H1 (cell line): ENCODE results near the gene ANKRD11.

Experiments
- CTCF ChIP-seq, 3 experiments: IDR thresholded peaks; 1 replicate in 2 of 3; 2 replicates in 1 of 3; pipeline versions ENCODE4 v1.5.1 to v1.6.1; 2011; ENCODE audit warnings: low read length in 3 of 3, mild to moderate bottlenecking in 3 of 3, inconsistent platforms in 2 of 3, low read depth in 1 of 3, moderate library complexity in 1 of 3; ENCODE audit not compliant: insufficient read depth in 1 of 3; ENCODE audit errors: control extremely low read depth in 1 of 3
- EP300 ChIP-seq, 2 experiments: IDR thresholded peaks; 1 replicate in 1 of 2; 2 replicates in 1 of 2; pipeline ENCODE4 v1.6.1; 2011 to 2012; ENCODE audit warnings: low read depth in 2 of 2, low read length in 2 of 2, mild to moderate bottlenecking in 2 of 2, borderline replicate concordance in 1 of 2, inconsistent platforms in 1 of 2, moderate library complexity in 1 of 2
- FOSL1 ChIP-seq: IDR thresholded peaks from 2 replicates; pipeline ENCODE4 v1.6.1; 2011; ENCODE audit warnings: mild to moderate bottlenecking, low read depth, low read length, moderate library complexity; ENCODE audit not compliant: insufficient read depth
- HDAC6 ChIP-seq: IDR thresholded peaks from one replicate; pipeline ENCODE4 v1.7.1; 2012; ENCODE audit warnings: low read depth, mild to moderate bottlenecking, inconsistent platforms, low read length, moderate library complexity
- POLR2A ChIP-seq, 2 experiments: IDR thresholded peaks; 1 replicate in 1 of 2; 2 replicates in 1 of 2; pipeline ENCODE4 v1.6.1; 2011; ENCODE audit warnings: low read depth in 2 of 2, low read length in 2 of 2, mild to moderate bottlenecking in 2 of 2; ENCODE audit errors: control extremely low read depth in 1 of 2
- RBBP5 ChIP-seq: IDR thresholded peaks from 2 replicates; pipeline ENCODE4 v1.7.1; 2012; ENCODE audit warnings: low read depth, mild to moderate bottlenecking, inconsistent platforms, low read length, moderate library complexity, borderline replicate concordance

- TF ChIP-seq CTCF (IDR thresholded peaks at IDR 0.05; ENCODE audit: control extremely low read depth in 1 of 3, insufficient read depth in 1 of 3, low read depth in 1 of 3, low read length in 3 of 3), result no peak
- no peak for TF ChIP-seq FOSL1
- no peak for TF ChIP-seq RBBP5
- no peak for TF ChIP-seq EP300 (IDR thresholded peaks at IDR 0.05; ENCODE audit: borderline replicate concordance in 1 of 2, low read depth in 2 of 2, low read length in 2 of 2)
- TF ChIP-seq POLR2A (IDR thresholded peaks at IDR 0.05; ENCODE audit: control extremely low read depth in 1 of 2, low read depth in 2 of 2, low read length in 2 of 2), result no peak
- TF ChIP-seq HDAC6, result no peak
These were observed 17.0 kb upstream of the ANKRD11 start for GRCh38 chr16:89507214-89507833.
